Fibroblast of the conjunctiva (primary cell): ENCODE data around the gene EIF4E3.

Experiments used
- DNase-seq: peaks from one replicate; pipeline ENCODE4 v3.0.0-alpha.2; 2010; ENCODE audit warnings: low read depth

Gene EIF4E3

DNA sequence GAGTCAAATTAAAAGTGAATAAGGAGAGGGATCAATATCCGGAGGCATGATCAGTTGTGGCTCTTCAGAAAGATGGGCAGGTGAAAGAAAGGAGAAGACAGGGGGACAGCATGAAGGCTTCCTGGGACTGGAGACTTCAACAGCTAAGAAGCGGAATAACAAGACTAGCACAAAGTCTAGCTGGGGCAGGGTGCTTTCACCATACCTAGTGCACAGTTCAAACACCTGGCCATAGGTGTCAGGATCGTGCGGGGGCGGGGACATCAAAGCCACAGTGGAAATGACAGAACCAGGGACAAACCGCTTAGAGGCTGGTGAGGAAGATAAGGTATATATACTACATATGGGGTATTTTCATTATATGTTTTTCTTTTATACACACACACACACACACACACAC, 75.4 kb downstream of the EIF4E3 start:
- DNase-seq = no peak

DNA sequence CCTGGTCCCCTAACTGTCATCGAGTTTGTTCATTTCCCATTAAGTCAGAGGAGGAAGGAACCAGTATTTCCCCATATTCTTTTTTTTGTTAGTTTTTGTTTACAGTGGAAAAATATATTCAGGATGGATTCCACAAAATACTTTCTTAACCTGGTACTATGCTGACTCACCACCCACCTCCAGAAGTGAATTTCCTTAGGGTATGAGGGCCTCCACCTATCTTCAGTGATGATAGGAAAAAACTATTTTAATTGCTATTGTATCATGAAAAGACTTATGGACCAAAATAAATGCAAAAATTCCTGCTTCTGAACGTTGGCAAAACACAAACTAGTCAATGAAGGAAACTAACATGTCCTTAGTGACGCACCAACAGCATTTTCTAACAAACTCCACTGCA, 77.5 kb downstream of the EIF4E3 start:
- DNase-seq = no peak

DNA sequence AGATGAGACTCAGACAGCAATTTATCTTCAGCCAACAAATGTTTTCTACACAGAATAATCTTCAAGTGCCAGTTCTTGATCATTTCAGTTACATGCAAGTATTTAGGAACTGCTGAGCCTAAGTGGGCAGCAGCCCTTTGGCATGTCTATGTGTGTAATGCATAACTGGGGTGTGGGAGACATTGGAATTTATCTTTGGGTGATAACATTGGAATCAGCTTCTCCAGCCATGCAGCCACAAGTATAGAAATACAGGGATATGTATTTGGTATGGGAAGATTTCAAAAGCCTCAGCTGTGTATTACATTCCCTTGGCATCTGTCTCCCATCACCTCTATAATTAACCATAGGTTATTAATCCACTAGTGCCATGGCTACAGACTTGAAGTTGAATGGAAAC, 78.2 kb downstream of the EIF4E3 start:
- no peak for DNase-seq

DNA sequence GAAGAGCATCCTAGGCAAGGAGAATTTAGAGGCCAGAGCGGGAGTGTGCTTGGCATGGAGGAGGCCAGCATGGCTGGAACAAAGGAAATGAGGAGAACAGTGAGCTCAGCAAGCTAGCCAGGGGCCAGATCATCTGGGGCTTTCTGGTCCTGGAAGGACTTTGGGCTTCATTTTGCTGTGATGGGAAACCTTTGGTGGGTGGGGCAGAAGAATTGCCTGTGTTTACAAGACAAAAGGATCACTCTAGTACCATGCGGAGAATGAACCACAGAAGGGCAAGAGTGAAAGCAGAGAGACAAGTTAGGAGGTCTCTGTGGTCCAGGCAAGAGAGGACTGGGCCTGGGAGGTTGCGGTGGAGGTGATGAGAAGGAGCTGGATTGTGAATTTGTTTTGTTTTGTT, 80.1 kb downstream of the EIF4E3 start:
- no peak for DNase-seq

DNA sequence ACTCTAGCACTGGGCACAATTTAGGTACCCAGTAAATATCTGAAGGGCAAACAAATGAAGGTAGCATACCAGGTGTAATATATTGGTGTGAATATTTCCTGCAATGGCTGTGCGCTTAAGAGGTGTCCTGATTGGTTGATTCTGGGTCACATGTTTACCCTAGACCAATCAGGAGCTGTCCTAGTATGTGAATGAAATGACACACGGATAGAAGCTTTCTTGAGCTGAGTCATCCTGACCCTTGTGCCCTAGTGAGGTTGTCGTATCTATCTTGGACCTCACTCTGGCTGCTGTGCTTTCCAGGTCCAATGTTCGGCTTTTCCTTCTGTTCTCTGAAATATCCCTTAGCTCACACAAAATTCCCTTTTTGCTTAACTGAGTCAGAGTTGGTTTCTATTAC, 83.5 kb downstream of the EIF4E3 start:
- DNase-seq = no peak

DNA sequence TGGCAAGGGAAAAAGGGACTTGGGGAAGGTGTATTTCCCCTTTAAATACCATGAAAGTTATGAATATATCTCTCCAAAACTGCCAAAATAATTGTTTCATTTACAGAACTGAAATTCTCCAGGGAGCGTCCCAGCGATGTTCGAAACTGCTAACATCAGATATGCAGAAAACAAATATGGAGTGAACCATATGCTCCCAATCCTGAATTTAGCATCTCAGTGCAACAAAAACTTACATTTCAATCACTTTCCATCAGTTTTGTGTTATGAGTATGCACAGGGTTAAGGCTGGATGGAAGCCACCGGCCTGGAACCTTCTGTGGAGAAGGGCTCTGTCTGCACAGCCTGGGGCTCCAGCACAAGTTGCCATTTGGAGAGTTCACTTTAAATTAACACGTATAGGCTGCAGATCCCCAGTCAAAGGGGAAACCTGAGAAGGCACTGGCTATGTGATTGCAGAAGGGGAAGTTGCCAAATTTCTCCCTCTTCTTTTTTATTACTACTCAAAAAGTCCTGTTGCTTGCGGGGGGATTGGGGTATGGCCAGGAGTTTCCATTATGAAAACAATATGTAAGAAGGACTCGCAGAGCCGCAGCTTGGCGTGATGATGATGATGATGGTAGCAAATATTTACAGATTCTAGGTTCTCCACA, 84.7 kb downstream of the EIF4E3 start:
- no peak for DNase-seq

DNA sequence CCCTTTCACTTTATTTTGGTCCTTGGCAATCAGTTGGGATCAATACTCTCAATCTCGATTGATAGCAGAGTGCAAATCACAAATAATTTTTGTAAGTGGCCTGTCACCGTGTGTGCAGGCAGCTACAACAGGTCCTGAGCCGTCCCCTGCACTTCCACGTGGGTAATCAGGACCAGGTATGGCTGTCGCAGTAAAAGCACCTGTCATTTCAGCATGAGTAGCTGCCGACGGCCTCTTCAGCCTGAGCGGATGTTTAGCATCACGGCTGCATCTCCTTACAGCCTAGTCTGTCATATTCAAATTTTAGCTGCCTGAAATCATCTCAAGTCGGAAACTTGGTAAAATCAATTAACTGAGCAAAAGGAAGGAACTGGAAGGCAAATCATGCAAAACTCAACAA, 88.7 kb downstream of the EIF4E3 start:
- no peak for DNase-seq

DNA sequence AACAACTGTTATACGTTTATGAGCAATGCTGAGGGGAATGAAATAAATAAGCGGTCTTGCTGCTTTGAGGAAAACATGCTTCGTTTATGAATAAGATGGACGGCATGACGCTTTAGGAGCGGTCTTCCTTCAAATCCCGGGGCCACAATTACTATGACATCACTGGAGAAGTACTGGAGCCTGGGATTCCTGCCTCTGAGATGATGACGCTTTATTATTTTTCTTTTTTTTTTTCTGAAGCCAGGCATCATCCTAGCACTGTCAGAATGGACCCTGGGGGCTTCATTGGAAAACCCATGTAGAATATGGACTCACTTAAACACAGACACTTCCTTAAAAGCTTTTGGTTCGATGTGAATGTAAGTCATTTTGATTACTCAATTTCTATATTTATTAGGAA, 89.2 kb downstream of the EIF4E3 start:
- no peak for DNase-seq

DNA sequence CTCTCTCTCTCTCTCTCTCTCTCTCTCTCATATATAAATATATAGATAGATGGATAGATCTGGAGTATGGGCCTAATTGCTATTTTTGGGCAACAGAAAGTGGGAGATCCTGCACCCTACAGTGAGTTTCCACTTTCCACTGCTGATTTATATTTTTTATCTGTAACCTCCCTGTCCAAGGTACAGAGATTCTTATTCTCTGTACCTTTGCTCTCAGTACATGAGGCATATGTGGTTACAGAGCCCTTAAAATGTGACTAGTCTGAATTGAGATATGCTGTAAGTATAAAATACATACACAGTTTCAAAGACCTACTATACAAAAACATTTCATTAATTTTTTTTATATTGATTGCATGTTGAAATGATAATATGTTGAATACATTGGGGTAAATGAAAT, 90.5 kb downstream of the EIF4E3 start:
- no peak for DNase-seq

DNA sequence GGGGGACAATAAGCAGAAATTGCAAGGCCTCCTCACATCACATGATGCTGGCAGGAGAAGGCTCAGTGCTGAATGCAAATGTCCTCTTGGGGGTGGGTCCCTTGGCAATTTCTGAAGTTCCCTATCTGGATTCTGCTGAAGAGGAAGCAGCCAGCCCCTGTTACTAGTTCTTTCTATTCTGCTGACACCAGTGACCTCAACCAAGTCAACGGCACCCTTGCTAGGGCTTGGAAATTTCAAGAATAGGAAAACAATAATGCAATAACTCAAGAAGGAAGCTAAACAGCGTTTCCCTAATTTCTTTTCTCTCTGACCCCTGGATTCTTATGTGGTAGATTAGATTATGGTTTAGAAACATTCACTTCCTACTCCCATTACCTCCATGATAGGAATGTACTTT, 95.5 kb downstream of the EIF4E3 start:
- DNase-seq = no peak

DNA sequence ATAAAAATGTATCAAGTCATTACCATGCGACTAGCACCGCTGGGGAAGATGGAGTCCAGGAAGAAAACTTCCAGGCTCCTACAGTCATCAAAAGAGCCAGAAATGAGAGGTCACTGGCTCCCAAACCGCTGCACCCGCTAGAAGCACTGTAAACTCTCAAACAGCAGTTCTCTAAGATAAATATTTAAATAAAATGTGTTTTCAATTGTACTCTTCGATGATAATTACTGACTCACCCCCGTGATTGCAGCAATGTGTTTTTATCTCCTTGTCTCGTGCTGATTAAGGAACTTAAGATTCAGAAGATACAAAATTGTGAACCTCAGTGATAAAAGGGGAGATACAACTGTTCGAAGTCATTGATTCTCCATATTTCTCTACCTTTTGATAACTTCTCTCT, 95.9 kb downstream of the EIF4E3 start:
- peak; percentile 36 for DNase-seq

DNA sequence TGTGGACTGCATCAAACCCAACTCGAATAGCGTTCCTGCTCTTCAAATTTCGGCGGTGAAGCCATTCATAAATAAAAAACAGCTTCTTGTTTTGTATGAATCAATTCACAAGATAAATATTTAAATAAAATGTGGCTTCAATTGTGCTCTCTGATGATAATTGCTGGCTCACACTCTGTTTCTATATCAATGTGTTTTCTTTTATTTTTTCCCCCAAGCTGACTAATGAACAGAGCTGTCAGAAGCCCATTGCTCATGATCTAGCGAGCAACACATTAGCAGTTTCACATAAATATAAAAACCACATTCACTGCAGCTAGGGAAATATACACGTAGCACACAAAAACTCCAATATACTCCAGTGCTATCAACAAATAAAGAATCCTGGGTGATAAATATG, 96.7 kb downstream of the EIF4E3 start:
- no peak for DNase-seq

DNA sequence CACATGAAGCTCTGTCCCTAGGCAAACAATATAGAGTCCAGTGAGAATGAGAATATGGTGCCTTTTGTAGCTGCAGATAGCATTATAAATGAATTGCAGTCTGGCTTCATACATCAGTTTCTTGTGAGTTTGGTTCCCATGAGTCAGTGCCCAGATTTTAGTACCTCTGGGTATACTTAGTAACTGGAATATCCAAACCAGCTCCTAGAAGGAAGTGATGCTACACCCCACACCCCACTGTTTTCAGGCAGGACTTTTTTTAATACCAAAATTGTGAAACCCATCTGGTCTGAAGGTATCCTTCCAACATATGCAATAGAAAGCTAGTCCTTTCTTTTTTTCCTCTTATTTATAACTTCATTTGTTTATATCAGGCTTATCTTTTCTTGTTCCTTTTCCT, 99.5 kb downstream of the EIF4E3 start:
- DNase-seq = no peak
